A204.1 (cell line): Measurements from ENCODE around the gene CNTF.
"Not testable (repeated sequence)": the region's sequence is repeated elsewhere in the genome, so short reads cannot be mapped to it uniquely, and the experiment has no call there.

Source experiments
- FAIRE-seq: peaks from 2 replicates; lab custom pipeline; 2012; peaks lifted over from hg19 to GRCh38; lab: Jason Lieb, UNC

Gene CNTF

DNA sequence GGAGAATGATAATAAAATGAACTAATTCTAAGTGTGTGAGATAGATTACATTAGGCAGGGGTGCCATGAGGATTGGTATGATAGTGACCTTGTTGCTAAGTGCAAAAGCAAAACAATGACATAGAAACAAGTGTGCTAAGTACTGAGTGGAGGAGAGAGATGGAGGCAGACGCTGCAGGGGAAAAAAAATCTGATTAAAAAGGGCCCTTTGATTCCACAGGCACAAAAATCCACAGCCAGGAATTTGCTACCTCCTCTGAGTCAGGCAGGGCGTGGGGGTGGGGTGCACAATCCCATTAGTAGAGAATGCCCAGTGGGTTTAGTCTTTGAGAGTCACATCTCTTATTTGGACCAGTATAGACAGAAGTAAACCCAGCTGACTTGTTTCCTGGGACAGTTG lies at the start of gene CNTF:
TSS of gene CNTF (plus strand) at position 322 of the 400 bp plus-strand sequence. CDS start 88 bp downstream, outside the sequence.
- FAIRE-seq, result no peak

GRCh38 chr11:58572906-58573305 lies 49.6 kb upstream of the CNTF start:
- FAIRE-seq, result not testable (repeated sequence)

DNA sequence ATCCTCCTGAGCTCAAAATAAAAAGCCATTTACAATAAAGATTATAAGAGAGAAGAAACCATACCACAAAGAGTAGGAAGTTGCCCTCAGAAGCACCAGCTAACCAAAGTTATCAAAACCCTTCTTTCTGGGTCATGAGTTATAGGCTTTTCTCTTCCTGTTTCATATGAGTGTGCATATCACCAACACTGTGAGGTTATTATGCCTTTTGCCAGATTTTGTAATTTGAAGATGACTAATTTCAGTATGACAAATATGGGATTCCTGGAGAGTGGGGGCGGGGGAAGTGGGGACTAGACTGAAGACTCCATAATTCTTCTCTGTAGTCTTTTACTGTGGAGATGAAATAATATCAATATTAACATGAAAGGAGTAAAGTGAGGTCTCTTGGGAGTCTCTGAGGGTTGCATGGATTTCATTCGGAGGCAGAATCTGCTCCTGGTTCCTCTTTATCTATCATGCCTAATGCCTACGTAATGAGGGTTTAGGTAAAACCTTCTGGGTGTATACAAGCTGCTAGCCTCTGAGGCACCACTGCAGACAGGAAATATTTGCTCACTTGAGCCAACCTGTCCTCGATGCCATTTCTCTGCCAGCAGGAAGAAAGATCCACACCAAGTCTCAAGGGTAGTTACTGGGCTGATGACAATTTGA lies 48.9 kb upstream of the CNTF start:
- FAIRE-seq, result no peak

DNA sequence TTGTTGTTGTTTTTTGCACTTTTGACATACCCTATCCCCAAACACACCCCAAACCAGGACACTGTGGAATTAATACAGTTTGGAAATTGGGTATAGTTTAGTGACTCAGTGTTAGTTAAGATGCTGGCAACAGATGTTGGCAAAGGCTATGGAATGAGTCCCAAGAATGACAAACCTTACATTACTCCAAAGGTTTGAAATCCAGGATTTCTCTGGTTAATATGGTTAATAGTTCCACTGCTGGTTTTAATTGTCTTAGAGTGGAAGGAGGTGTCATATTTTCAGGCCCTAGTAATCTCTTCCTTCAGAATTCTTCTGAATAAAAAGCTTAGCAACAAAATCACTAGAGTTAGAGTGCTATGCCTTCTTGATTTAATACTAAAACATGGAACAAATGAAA lies 47.6 kb upstream of the CNTF start:
- FAIRE-seq, result no peak

- FAIRE-seq, result no peak
Observed at GRCh38 chr11:58575377-58576020, 47.0 kb upstream of the CNTF start, which contains the start of gene LPXN. TSS of gene LPXN (minus strand) at chr11:58575856. CDS start at chr11:58575772, 84 bp downstream.

GRCh38 chr11:58576887-58577471 lies 45.5 kb upstream of the CNTF start:
- peak; percentile 91 for FAIRE-seq

GRCh38 chr11:58577555-58578135 lies 44.8 kb upstream of the CNTF start:
- no peak for FAIRE-seq

GRCh38 chr11:58578136-58578634 lies 44.3 kb upstream of the CNTF start:
- peak; percentile 99 for FAIRE-seq

DNA sequence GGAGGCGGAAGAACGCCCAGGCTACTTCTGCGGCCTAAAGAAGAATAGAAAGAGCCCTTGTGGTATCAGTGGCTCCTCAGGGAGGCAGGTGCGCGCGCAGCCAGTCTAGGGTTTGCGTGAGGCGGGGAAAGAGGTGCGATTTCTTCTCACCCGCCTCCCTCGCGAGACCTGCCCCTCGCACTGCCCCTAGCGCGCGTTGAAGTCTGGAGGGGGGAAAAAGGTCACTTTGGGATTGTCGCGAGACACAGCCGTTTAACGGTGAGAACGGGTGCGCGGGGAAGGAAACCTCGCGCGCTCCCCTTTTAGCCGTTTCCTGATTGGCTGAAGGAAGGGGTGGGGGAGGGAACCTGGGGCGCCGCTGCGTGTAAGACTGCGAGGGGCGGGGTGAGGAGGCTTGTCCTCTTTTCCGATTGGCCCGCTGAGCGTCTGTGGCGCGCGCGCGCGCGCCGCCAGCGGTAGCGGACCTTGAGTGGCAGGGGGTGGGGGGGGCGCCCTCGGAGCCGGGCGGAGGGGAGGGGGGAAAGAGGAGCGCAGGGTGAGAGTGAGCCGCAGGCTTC lies 43.8 kb upstream of the CNTF start, which contains the start of gene ZFP91:
TSS of gene ZFP91 (plus strand) at position 429 of the 557 bp plus-strand sequence. CDS start 219 bp downstream, outside the sequence.
- FAIRE-seq, result peak; percentile 96

DNA sequence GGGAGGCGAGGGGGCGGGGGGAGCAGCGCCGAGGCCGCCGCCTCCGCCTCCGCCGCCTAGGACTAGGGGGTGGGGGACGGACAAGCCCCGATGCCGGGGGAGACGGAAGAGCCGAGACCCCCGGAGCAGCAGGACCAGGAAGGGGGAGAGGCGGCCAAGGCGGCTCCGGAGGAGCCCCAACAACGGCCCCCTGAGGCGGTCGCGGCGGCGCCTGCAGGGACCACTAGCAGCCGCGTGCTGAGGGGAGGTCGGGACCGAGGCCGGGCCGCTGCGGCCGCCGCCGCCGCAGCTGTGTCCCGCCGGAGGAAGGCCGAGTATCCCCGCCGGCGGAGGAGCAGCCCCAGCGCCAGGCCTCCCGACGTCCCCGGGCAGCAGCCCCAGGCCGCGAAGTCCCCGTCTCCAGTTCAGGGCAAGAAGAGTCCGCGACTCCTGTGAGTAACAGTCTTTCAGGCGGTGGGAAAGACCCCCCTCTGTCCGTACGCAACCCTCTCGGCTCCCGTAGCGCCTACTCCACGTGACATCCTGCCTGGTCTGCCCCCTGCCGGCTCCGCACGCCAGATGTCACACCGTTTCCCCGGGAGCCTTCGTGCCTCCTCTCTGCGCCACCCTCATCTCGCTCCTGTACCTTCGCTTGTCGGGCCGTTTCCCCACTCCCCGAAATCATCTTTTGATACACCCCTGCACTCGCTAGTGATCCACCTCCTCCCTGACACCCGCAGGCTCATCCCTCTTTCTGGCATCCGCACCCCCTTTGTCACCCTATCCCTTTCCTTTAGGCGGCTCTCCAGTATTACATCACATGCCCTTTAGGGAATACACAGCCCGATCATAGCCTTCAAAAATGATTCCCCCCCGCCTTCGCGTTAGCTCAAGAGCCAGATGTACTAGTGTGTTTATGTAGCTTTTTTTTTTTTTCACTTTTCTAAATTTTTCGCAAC lies 43.0 kb upstream of the CNTF start:
- no peak for FAIRE-seq

- no peak for FAIRE-seq
Observed at GRCh38 chr11:58580311-58580710, 42.2 kb upstream of the CNTF start.

- FAIRE-seq, result no peak
Observed at GRCh38 chr11:58582437-58582836, 40.0 kb upstream of the CNTF start.

DNA sequence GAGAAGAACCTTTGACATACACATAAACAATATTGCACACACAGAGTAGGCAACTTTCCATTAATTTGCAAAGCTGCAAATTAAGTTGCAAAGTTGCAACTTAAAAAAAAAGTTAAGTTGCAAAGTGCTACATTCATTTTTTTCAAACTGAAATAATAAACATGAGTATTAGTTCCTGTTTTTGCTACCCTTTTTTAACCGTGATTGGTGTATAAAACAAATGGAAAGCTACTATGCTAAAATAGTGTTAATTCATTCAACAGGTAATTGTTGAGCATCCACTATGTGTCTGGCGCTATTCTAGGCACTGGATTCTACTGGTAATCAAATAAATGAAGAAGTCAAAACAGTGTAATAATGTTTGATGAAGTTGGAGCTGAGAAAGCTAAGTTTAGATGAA lies 35.5 kb upstream of the CNTF start:
- no peak for FAIRE-seq

GRCh38 chr11:58591659-58592058 lies 30.8 kb upstream of the CNTF start:
- no peak for FAIRE-seq

DNA sequence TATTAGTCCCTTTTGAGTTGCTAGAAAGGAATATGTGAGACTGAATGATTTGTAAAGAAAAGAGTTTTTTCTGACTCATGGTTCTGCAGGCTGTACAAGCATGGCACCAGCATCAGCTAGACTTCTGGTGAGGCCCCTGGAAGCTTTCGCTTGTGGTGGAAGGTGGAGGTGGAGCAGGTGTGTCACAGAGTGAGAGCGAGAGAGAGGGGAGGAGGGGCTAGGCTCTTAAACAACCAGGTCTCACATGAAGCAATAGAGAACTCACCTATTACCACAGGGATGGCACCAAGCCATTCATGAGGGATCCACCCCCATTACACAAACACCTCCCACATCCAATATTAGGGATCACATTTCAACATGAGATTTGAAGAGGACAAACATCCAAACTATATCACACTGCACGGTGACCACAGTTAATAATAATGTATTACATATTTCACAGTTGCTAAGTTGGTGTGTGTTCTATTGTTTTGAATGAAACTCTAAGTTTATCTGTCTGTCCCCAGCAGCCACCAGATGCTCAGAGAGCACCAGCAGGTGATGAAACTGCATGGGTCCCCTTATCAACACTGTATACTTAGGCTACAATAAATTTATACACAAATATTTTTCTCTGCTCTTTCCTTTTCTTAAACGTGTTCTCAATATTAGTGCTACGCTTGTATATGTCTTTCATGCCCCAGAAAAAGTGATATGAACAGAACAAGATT lies 29.5 kb upstream of the CNTF start:
- FAIRE-seq, result no peak

- FAIRE-seq, result no peak
Observed at GRCh38 chr11:58594826-58595225, 27.6 kb upstream of the CNTF start.

- no peak for FAIRE-seq
Observed at GRCh38 chr11:58596621-58597020, 25.8 kb upstream of the CNTF start.

DNA sequence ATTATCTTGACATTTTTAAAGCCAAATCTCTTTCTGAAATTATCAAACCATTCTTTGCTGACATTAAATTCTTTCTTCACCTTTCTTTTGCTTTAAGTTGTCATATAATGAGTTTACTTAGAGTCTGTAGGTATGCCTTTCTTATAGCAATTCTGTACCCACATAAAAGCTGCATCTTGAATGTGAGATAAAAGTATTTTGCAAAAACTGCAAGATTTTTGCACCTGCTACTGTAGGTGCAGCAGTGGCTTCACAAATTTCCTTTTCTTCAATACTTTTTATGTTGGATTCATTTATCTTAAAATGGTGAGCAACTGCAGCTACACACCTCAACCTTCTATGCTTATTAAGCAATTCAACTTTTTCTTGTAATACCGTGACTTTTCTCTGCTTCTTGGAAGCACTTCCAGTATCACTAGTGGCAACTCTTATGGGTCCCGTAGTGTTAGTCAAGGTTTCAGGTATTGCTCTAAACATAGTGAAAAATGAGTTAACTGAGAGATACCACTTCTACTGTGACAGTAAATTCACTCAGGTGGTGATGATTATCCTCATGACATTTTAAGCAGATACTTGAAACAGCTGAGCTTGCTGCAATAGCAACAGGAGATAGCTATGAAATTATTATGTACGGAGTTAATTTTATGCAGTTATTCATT lies 24.9 kb upstream of the CNTF start:
- FAIRE-seq, result no peak

DNA sequence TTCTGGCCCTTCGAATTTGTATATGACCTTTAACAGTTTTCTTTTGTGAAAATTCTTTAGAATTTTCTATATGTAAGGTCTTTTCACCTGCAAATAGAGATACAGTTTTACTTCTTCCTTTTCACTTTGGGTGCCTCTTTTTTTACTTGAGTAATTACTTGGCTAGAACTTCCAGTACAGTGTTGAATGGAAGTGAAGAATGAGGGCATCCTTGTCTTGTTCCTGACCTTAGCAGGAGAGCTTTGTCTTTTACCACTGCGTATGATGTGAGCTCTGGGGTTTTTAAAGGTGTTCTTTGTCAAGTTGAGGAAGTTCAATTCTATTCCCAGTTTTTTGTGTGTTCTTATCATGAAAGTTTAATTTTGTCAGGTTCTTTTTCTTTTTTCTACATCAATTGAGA lies 22.0 kb upstream of the CNTF start:
- FAIRE-seq, result no peak
